H9 (cell line): ENCODE results near the gene SULT1A1. TPM values are rescaled to one million over a fixed set of nuclear protein-coding genes. Genes with fewer than 3 reads are reported as not detected.
A peak's percentile ranks its signal among the peaks of the same experiment; 100 is the strongest.

ENCODE experiments used
- DNase-seq: peaks from one replicate; pipeline ENCODE4 v3.0.0-alpha.2; 2017
- H2AFZ ChIP-seq: one replicate; pipeline ENCODE4 v1.6.1; 2013; ENCODE audit warnings: mild to moderate bottlenecking, low read length, control low read depth, moderate library complexity
- H2AK5ac ChIP-seq: 2 replicates; pipeline ENCODE4 v1.6.1; 2013; ENCODE audit warnings: low read length, control low read depth, mixed read lengths; ENCODE audit not compliant: insufficient read length
- H2BK120ac ChIP-seq: one replicate; pipeline ENCODE4 v1.6.1; 2013; ENCODE audit warnings: low read depth, mild to moderate bottlenecking, low read length, control low read depth, inconsistent platforms; ENCODE audit not compliant: poor library complexity, severe bottlenecking
- H2BK12ac ChIP-seq: 2 replicates; pipeline ENCODE4 v1.6.1; 2013; ENCODE audit warnings: low read length, control low read depth, mixed read lengths, low read depth; ENCODE audit not compliant: insufficient read length
- H2BK15ac ChIP-seq: 2 replicates; pipeline ENCODE4 v1.6.1; 2013; ENCODE audit warnings: low read depth, low read length, control low read depth
- H2BK20ac ChIP-seq: one replicate; pipeline ENCODE4 v1.6.1; 2013; ENCODE audit warnings: low read depth, mild to moderate bottlenecking, low read length, control low read depth, inconsistent platforms; ENCODE audit not compliant: poor library complexity, severe bottlenecking
- H2BK5ac ChIP-seq: 2 replicates; pipeline ENCODE4 v1.6.1; 2013; ENCODE audit warnings: low read length, control low read depth, mixed read lengths; ENCODE audit not compliant: insufficient read length
- H3K14ac ChIP-seq: 2 replicates; pipeline ENCODE4 v1.6.1; 2013; ENCODE audit warnings: low read length, control low read depth; ENCODE audit not compliant: insufficient read depth
- H3K18ac ChIP-seq: 2 replicates; pipeline ENCODE4 v1.6.1; 2013; ENCODE audit warnings: low read depth, mild to moderate bottlenecking, mixed read lengths, low read length, control low read depth; ENCODE audit not compliant: insufficient read length
- H3K23ac ChIP-seq: 2 replicates; pipeline ENCODE4 v1.6.1; 2013; ENCODE audit warnings: low read length, control low read depth, mixed read lengths, low read depth; ENCODE audit not compliant: insufficient read length
- H3K23me2 ChIP-seq: 2 replicates; pipeline ENCODE4 v1.6.1; 2013; ENCODE audit warnings: low read depth, mild to moderate bottlenecking, mixed read lengths, low read length, control low read depth; ENCODE audit not compliant: insufficient read length, poor library complexity, severe bottlenecking
- H3K27ac ChIP-seq: 2 replicates; pipeline ENCODE4 v1.5.1; 2013; ENCODE audit warnings: low read length, control low read depth, mixed read lengths, low read depth; ENCODE audit not compliant: insufficient read length
- H3K27me3 ChIP-seq: 2 replicates; pipeline ENCODE4 v1.6.1; 2013; ENCODE audit warnings: low read length, control low read depth, inconsistent platforms; ENCODE audit not compliant: insufficient read depth
- H3K4ac ChIP-seq: 2 replicates; pipeline ENCODE4 v1.6.1; 2013; ENCODE audit warnings: low read depth, mild to moderate bottlenecking, control low read depth, inconsistent platforms, low read length, moderate library complexity
- H3K4me1 ChIP-seq: 2 replicates; pipeline ENCODE4 v1.6.1; 2013; ENCODE audit warnings: low read length, control low read depth, inconsistent platforms; ENCODE audit not compliant: insufficient read depth
- H3K4me2 ChIP-seq: 2 replicates; pipeline ENCODE4 v1.6.1; 2013; ENCODE audit warnings: low read length, control low read depth, mixed read lengths; ENCODE audit not compliant: insufficient read length, insufficient read depth
- H3K56ac ChIP-seq: 2 replicates; pipeline ENCODE4 v1.6.1; 2013; ENCODE audit warnings: low read depth, mild to moderate bottlenecking, mixed read lengths, low read length, control low read depth; ENCODE audit not compliant: insufficient read length
- H3K79me1 ChIP-seq: 2 replicates; pipeline ENCODE4 v1.6.1; 2013; ENCODE audit warnings: low read depth, mild to moderate bottlenecking, moderate library complexity, low read length, control low read depth, inconsistent platforms; ENCODE audit not compliant: insufficient read depth, poor library complexity, severe bottlenecking
- H3K79me2 ChIP-seq: 2 replicates; pipeline ENCODE4 v1.6.1; 2013; ENCODE audit warnings: low read length, control low read depth, inconsistent platforms; ENCODE audit not compliant: insufficient read depth
- H3K9ac ChIP-seq: 2 replicates; pipeline ENCODE4 v1.6.1; 2013; ENCODE audit warnings: low read length, control low read depth, mixed read lengths; ENCODE audit not compliant: insufficient read length; ENCODE audit errors: extremely low read depth
- H3K9me3 ChIP-seq: one replicate; pipeline ENCODE4 v1.6.1; 2013; ENCODE audit warnings: low read depth, low read length, inconsistent platforms; ENCODE audit not compliant: control insufficient read depth
- H3T11ph ChIP-seq: one replicate; pipeline ENCODE4 v1.6.1; 2013; ENCODE audit warnings: mild to moderate bottlenecking, low read length, control low read depth, inconsistent platforms
- H4K20me1 ChIP-seq: one replicate; pipeline ENCODE4 v1.6.1; 2013; ENCODE audit not compliant: control insufficient read depth, insufficient read length, insufficient read depth
- H4K5ac ChIP-seq: 2 replicates; pipeline ENCODE4 v1.6.1; 2013; ENCODE audit warnings: low read depth, mild to moderate bottlenecking, mixed read lengths, low read length, control low read depth; ENCODE audit not compliant: insufficient read length
- H4K8ac ChIP-seq: replicated peaks from 2 replicates; pipeline ENCODE4 v1.6.1; 2013; ENCODE audit warnings: low read length, control low read depth, mixed read lengths, low read depth; ENCODE audit not compliant: insufficient read length
- H4K91ac ChIP-seq: 2 replicates; pipeline ENCODE4 v1.6.1; 2013; ENCODE audit warnings: low read depth, mild to moderate bottlenecking, moderate library complexity, mixed read lengths, low read length, control low read depth; ENCODE audit not compliant: insufficient read length
- H3K27ac Mint-ChIP-seq, 3 experiments: 2 replicates in 2 of 3; 3 replicates in 1 of 3; pipeline ENCODE4 v1.8.0; 2020 to 2021; ENCODE audit warnings: mixed read lengths in 3 of 3, mild to moderate bottlenecking in 1 of 3, moderate library complexity in 1 of 3
- H3K27me3 Mint-ChIP-seq: 2 replicates; pipeline ENCODE4 v1.8.0; 2021; ENCODE audit warnings: low read depth, mild to moderate bottlenecking, moderate library complexity, mixed read lengths
- H3K36me3 Mint-ChIP-seq, 3 experiments: 2 replicates in 2 of 3; 3 replicates in 1 of 3; pipeline ENCODE4 v1.8.0; 2020 to 2021; ENCODE audit warnings: low read depth in 3 of 3, mixed read lengths in 3 of 3; ENCODE audit not compliant: insufficient read depth in 1 of 3
- H3K4me1 Mint-ChIP-seq, 2 experiments: 2 replicates each; pipeline ENCODE4 v1.8.0; 2020; ENCODE audit warnings: mixed read lengths in 2 of 2
- H3K4me3 Mint-ChIP-seq, 2 experiments: 2 replicates in 1 of 2; 3 replicates in 1 of 2; pipeline ENCODE4 v1.8.0; 2020 to 2021; ENCODE audit warnings: mild to moderate bottlenecking in 2 of 2, mixed read lengths in 2 of 2, moderate library complexity in 1 of 2
- H3K9me3 Mint-ChIP-seq, 2 experiments: 2 replicates in 1 of 2; 3 replicates in 1 of 2; pipeline ENCODE4 v1.8.0; 2020; ENCODE audit warnings: mild to moderate bottlenecking in 2 of 2, mixed read lengths in 2 of 2, moderate library complexity in 1 of 2
- CTCF ChIP-seq: fragments of 200-600 bp; sonication (generic); conservative IDR thresholded peaks from 3 replicates; pipeline ENCODE4 v1.8.0; 2021; ENCODE audit warnings: antibody characterized with exemption, mild to moderate bottlenecking
- WGBS: extraction: QIAGEN DNeasy Blood & Tissue Kit; methylation state at CpG from one replicate; pipeline ENCODE4 v1.1.7; 2013; ENCODE audit warnings: missing lambda C conversion rate, low lambda C conversion rate, mixed read lengths; ENCODE audit not compliant: insufficient read length; ENCODE audit errors: extremely low coverage; 5-methylcytosine and 5-hydroxymethylcytosine counted together
- total RNA-seq: library from RNA; stranded (reverse); gene quantifications from 2 replicates; pipeline ENCODE4 v1.2.1, GENCODE V29; 2021

The SULT1A1 gene
- total RNA-seq, 1 experiment from 2014 or later: 4.8 TPM

GRCh38 chr16:28617874-28618273 lies 8.0 kb upstream of the SULT1A1 start:
- no peak for TF ChIP-seq CTCF
- H2BK120ac ChIP-seq: peak overlapping the region; percentile 48
- H4K8ac ChIP-seq: no peak overlapping the region
- H2BK20ac ChIP-seq: no peak overlapping the region
- H3K9me3 Mint-ChIP-seq: no peaks in the 10 kb centered on the region
- no CpG with 5 or more reads among the region's 4 CpGs for WGBS
- no peak for DNase-seq
- H3K4me1 Mint-ChIP-seq: peaks cover 23 to 34% of the 10 kb centered on the region in 2 experiments
- H3K18ac ChIP-seq: peak overlapping the region; percentile 85
- H3K14ac ChIP-seq: no peak overlapping the region
- H2AFZ ChIP-seq: no peak overlapping the region
- no peak overlapping the region for H4K91ac ChIP-seq
- H2BK12ac ChIP-seq: no peak overlapping the region
- peak overlapping the region; percentile 16 for H3K4me2 ChIP-seq
- H3T11ph ChIP-seq: no peak overlapping the region
- H3K4ac ChIP-seq: no peak overlapping the region; the same call in 1 of the 2 replicates
- no peaks in the 10 kb centered on the region for H3K23me2 ChIP-seq
- H3K4me3 Mint-ChIP-seq: peak overlapping the region in 1 of 2 experiments; percentile 21; a peak in 3 of 5 replicates
- H3K79me1 ChIP-seq: no peaks in the 10 kb centered on the region
- no peaks in the 10 kb centered on the region for H3K36me3 Mint-ChIP-seq
- H4K20me1 ChIP-seq: no peaks in the 10 kb centered on the region
- no peaks in the 10 kb centered on the region for H3K27me3 Mint-ChIP-seq
- no peak overlapping the region for H2BK5ac ChIP-seq
- no peaks in the 10 kb centered on the region for H3K27me3 ChIP-seq
- peak overlapping the region; percentile 42 to 92 (median 62); a peak in 4 of 7 replicates for H3K27ac Mint-ChIP-seq
- H4K5ac ChIP-seq: no peak overlapping the region
- H3K56ac ChIP-seq: no peak overlapping the region
- no peaks in the 10 kb centered on the region for H3K9me3 ChIP-seq
- H2BK15ac ChIP-seq: no peak overlapping the region
- H3K9ac ChIP-seq: no peak overlapping the region
- H3K79me2 ChIP-seq: no peaks in the 10 kb centered on the region
- no peak overlapping the region for H3K27ac ChIP-seq
- H3K23ac ChIP-seq: no peak overlapping the region
- H2AK5ac ChIP-seq: no peak overlapping the region
- no peaks in the 10 kb centered on the region; the same call in 1 of the 2 replicates for H3K4me1 ChIP-seq
